H1 (cell line): Measurements from ENCODE around the gene ATP13A3. TPM values are rescaled to one million over a fixed set of nuclear protein-coding genes. Genes with fewer than 3 reads are reported as not detected.

Experiments
- CTCF ChIA-PET: fragments of 300-600 bp; sonication (Branson Sonifier 250); formaldehyde crosslinking; loops from one replicate; lab custom pipeline; 2021; ENCODE audit not compliant: partially characterized antibody; lab: Charles Lee
- POLR2A ChIA-PET: fragments of 300-600 bp; sonication (Branson Sonifier 250); formaldehyde crosslinking; loops from one replicate; lab custom pipeline; 2021; ENCODE audit warnings: inconsistent platforms; ENCODE audit not compliant: partially characterized antibody; lab: Charles Lee
- DNase-seq, 2 experiments: peaks; one replicate each; pipeline versions ENCODE4 v3.0.0 to v3.0.0-alpha.2; 2010 to 2022; ENCODE audit warnings: low spot score in 2 of 2, low read depth in 1 of 2, mixed read lengths in 1 of 2
- FAIRE-seq: peaks from 2 replicates; lab custom pipeline; 2011; peaks lifted over from hg19 to GRCh38; lab: Jason Lieb, UNC
- H2AFZ ChIP-seq: 2 replicates; pipeline ENCODE4 v1.8.1; 2012; ENCODE audit warnings: low read length, inconsistent platforms
- H2AK5ac ChIP-seq: 2 replicates; pipeline ENCODE4 v1.6.1; 2013; ENCODE audit warnings: low read depth, low read length
- H2BK120ac ChIP-seq: replicated peaks from 2 replicates; pipeline ENCODE3; 2013; ENCODE audit warnings: low read depth, low read length, inconsistent platforms
- H2BK12ac ChIP-seq: 2 replicates; pipeline ENCODE4 v1.6.1; 2013; ENCODE audit warnings: low read depth, low read length
- H2BK15ac ChIP-seq: 2 replicates; pipeline ENCODE4 v1.6.1; 2013; ENCODE audit warnings: low read length
- H2BK20ac ChIP-seq: 2 replicates; pipeline ENCODE4 v1.6.1; 2013; ENCODE audit warnings: low read length
- H2BK5ac ChIP-seq: 2 replicates; pipeline ENCODE4 v1.6.1; 2013; ENCODE audit warnings: low read depth, low read length
- H3K14ac ChIP-seq: 2 replicates; pipeline ENCODE4 v1.6.1; 2013; ENCODE audit warnings: inconsistent platforms; ENCODE audit not compliant: insufficient read length
- H3K18ac ChIP-seq: 2 replicates; pipeline ENCODE4 v1.6.1; 2013; ENCODE audit warnings: low read length; ENCODE audit errors: extremely low read depth
- H3K23ac ChIP-seq: 2 replicates; pipeline ENCODE4 v1.6.1; 2013; ENCODE audit warnings: inconsistent platforms; ENCODE audit not compliant: insufficient read length
- H3K23me2 ChIP-seq: 2 replicates; pipeline ENCODE4 v1.6.1; 2013; ENCODE audit warnings: low read depth, low read length
- H3K27ac ChIP-seq: 2 replicates; pipeline ENCODE4 v1.6.1; 2011; ENCODE audit warnings: low read depth, low read length, inconsistent platforms
- H3K27me3 ChIP-seq, 4 experiments: replicated peaks in 1 of 4; 1 replicate in 1 of 4; 2 replicates in 3 of 4; pipeline versions ENCODE4 v1.6.1 to v1.8.1; 2011 to 2013; ENCODE audit warnings: low read length in 3 of 4, mild to moderate bottlenecking in 3 of 4, inconsistent platforms in 2 of 4, mixed read lengths in 2 of 4, moderate library complexity in 1 of 4; ENCODE audit not compliant: control insufficient read depth in 3 of 4, insufficient read depth in 3 of 4; ENCODE audit errors: extremely low read depth in 1 of 4
- H3K36me3 ChIP-seq, 4 experiments: 2 replicates each; pipeline versions ENCODE4 v1.6.1 to v1.8.1; 2011 to 2013; ENCODE audit warnings: mild to moderate bottlenecking in 4 of 4, low read length in 3 of 4, moderate library complexity in 2 of 4, control low read depth in 1 of 4, inconsistent platforms in 1 of 4; ENCODE audit not compliant: insufficient read depth in 4 of 4, control insufficient read depth in 2 of 4
- H3K4ac ChIP-seq: replicated peaks from 2 replicates; pipeline ENCODE3; 2013; ENCODE audit warnings: low read length, low read depth, mixed read lengths, inconsistent platforms; ENCODE audit not compliant: insufficient read length
- H3K4me1 ChIP-seq, 4 experiments: replicated peaks in 1 of 4; 1 replicate in 1 of 4; 2 replicates in 3 of 4; pipeline versions ENCODE4 v1.6.1 to v1.8.1; 2011 to 2013; ENCODE audit warnings: low read length in 3 of 4, inconsistent platforms in 2 of 4, mixed read lengths in 1 of 4; ENCODE audit not compliant: insufficient read depth in 4 of 4, control insufficient read depth in 3 of 4
- H3K4me2 ChIP-seq, 2 experiments: 2 replicates each; pipeline versions ENCODE4 v1.6.1 to v1.8.1; 2011 to 2013; ENCODE audit warnings: low read depth in 2 of 2, low read length in 2 of 2, control low read depth in 1 of 2, inconsistent platforms in 1 of 2, mild to moderate bottlenecking in 1 of 2; ENCODE audit not compliant: insufficient read depth in 1 of 2
- H3K4me3 ChIP-seq, 4 experiments: fragments of 200-600, 300-600 bp in 1 of 4; sonication (generic), shearing (Covaris generic), sonication (Bioruptor Twin) in 1 of 4; 2 replicates each; pipeline versions ENCODE4 v1.5.1 to v1.8.1; 2011 to 2016; ENCODE audit warnings: low read length in 4 of 4, low read depth in 3 of 4, control low read depth in 2 of 4, inconsistent platforms in 2 of 4, mild to moderate bottlenecking in 2 of 4, mixed read lengths in 1 of 4, moderate library complexity in 1 of 4; ENCODE audit not compliant: insufficient read depth in 2 of 4; ENCODE audit errors: extremely low read depth in 1 of 4
- H3K56ac ChIP-seq: replicated peaks from 2 replicates; pipeline ENCODE3; 2013; ENCODE audit warnings: low read depth, mild to moderate bottlenecking, mixed read lengths, low read length, inconsistent platforms; ENCODE audit not compliant: insufficient read length
- H3K79me1 ChIP-seq: 2 replicates; pipeline ENCODE4 v1.6.1; 2013; ENCODE audit warnings: low read depth, low read length, control low read depth
- H3K79me2 ChIP-seq, 2 experiments: 2 replicates each; pipeline versions ENCODE4 v1.6.1 to v1.8.1; 2012 to 2013; ENCODE audit warnings: low read length in 2 of 2, mild to moderate bottlenecking in 2 of 2, inconsistent platforms in 1 of 2; ENCODE audit not compliant: insufficient read depth in 2 of 2, control insufficient read depth in 1 of 2
- H3K9ac ChIP-seq, 4 experiments: replicated peaks in 1 of 4; 1 replicate in 1 of 4; 2 replicates in 3 of 4; pipeline versions ENCODE4 v1.6.1 to v1.8.1; 2011 to 2013; ENCODE audit warnings: low read depth in 3 of 4, low read length in 3 of 4, control low read depth in 2 of 4, mild to moderate bottlenecking in 2 of 4, moderate library complexity in 2 of 4, inconsistent platforms in 1 of 4; ENCODE audit errors: extremely low read depth in 1 of 4
- H3K9me3 ChIP-seq, 2 experiments: 2 replicates each; pipeline versions ENCODE4 v1.6.1 to v1.8.1; 2012 to 2013; ENCODE audit warnings: mild to moderate bottlenecking in 2 of 2, moderate library complexity in 2 of 2, control low read depth in 1 of 2, inconsistent platforms in 1 of 2, low read depth in 1 of 2, low read length in 1 of 2, mixed read lengths in 1 of 2; ENCODE audit not compliant: insufficient read depth in 2 of 2
- H4K20me1 ChIP-seq, 2 experiments: replicated peaks in 1 of 2; 2 replicates each; pipeline versions ENCODE3 to v1.8.1; 2011 to 2013; ENCODE audit warnings: inconsistent platforms in 2 of 2, low read length in 2 of 2, mild to moderate bottlenecking in 1 of 2; ENCODE audit not compliant: insufficient read depth in 2 of 2, control insufficient read depth in 1 of 2
- H4K5ac ChIP-seq: 2 replicates; pipeline ENCODE4 v1.6.1; 2013; ENCODE audit warnings: low read length, low read depth, mixed read lengths, inconsistent platforms; ENCODE audit not compliant: insufficient read length
- H4K8ac ChIP-seq: 2 replicates; pipeline ENCODE4 v1.8.0; 2013; ENCODE audit warnings: mild to moderate bottlenecking, moderate library complexity, low read length, inconsistent platforms; ENCODE audit not compliant: insufficient read depth; ENCODE audit errors: extremely low read depth
- H4K91ac ChIP-seq: replicated peaks from 2 replicates; pipeline ENCODE3; 2013; ENCODE audit warnings: low read length, mixed read lengths, inconsistent platforms; ENCODE audit not compliant: insufficient read length
- BACH1 ChIP-seq: IDR thresholded peaks from 2 replicates; pipeline ENCODE4 v1.6.1; 2012; ENCODE audit warnings: low read length, improper control_type of control experiment
- JUND ChIP-seq: IDR thresholded peaks from 2 replicates; pipeline ENCODE4 v1.6.1; 2011; ENCODE audit warnings: mild to moderate bottlenecking, improper control_type of control experiment, low read length
- KDM4A ChIP-seq: IDR thresholded peaks from one replicate; pipeline ENCODE4 v1.7.1; 2012; ENCODE audit warnings: low read depth, mild to moderate bottlenecking, moderate library complexity, low read length, inconsistent platforms; ENCODE audit not compliant: severe bottlenecking
- MAX ChIP-seq: IDR thresholded peaks from 2 replicates; pipeline ENCODE4 v1.6.1; 2012; ENCODE audit warnings: inconsistent platforms
- NANOG ChIP-seq: IDR thresholded peaks from 2 replicates; pipeline ENCODE4 v1.6.1; 2011; ENCODE audit warnings: low read length, low read depth, mild to moderate bottlenecking, inconsistent platforms; ENCODE audit not compliant: insufficient read depth, poor library complexity, severe bottlenecking
- POLR2A ChIP-seq, 2 experiments: IDR thresholded peaks; 1 replicate in 1 of 2; 2 replicates in 1 of 2; pipeline ENCODE4 v1.6.1; 2011; ENCODE audit warnings: low read depth in 2 of 2, low read length in 2 of 2, mild to moderate bottlenecking in 2 of 2; ENCODE audit errors: control extremely low read depth in 1 of 2
- SIRT6 ChIP-seq: IDR thresholded peaks from one replicate; pipeline ENCODE4 v1.7.1; 2012; ENCODE audit warnings: low read length, inconsistent platforms
- SUZ12 ChIP-seq: fragments of 200-600 bp; sonication (generic); IDR thresholded peaks from 2 replicates; pipeline ENCODE4 v1.6.1; 2012; ENCODE audit warnings: mild to moderate bottlenecking, inconsistent platforms, low read length, moderate library complexity, mixed read lengths
- WGBS, 2 experiments: shearing (Covaris generic) in 1 of 2; methylation state at CpG; one replicate each; pipeline versions ENCODE4 v1.1.6 to v1.1.7; 2013 to 2015; ENCODE audit warnings: low lambda C conversion rate in 2 of 2, mixed read lengths in 2 of 2, inconsistent platforms in 1 of 2, low coverage in 1 of 2, missing lambda C conversion rate in 1 of 2; ENCODE audit not compliant: insufficient replicate concordance in 2 of 2, insufficient coverage in 1 of 2, insufficient read length in 1 of 2; ENCODE audit errors: extremely low coverage in 1 of 2, missing lambda C conversion rate in 1 of 2; 5-methylcytosine and 5-hydroxymethylcytosine counted together
- polyA plus RNA-seq, 7 experiments: library from polyadenylated mRNA; depleted of rRNA in 3 of 7; stranded (reverse) in 5 of 7; unstranded in 2 of 7; fragments of >200 nt in 5 of 7; fragments of 200-250 nt in 2 of 7; gene quantifications; 1 replicate in 5 of 7; 2 replicates in 1 of 7; 4 replicates in 1 of 7; pipeline versions ENCODE4 v1.2.1 to v1.2.3, GENCODE V29; 2011 to 2013; ENCODE audit warnings: missing spikeins in 2 of 7, mixed read lengths in 2 of 7
- total RNA-seq: library from RNA; stranded (reverse); fragmentation: NEBNext Ultra II Directional; extraction: Animal tissue kit (Norgen Biotek cat#: 25700); gene quantifications from 2 replicates; pipeline ENCODE4 v1.2.1, GENCODE V29; 2021

Gene ATP13A3
- total and polyA plus RNA-seq, 2 of the 8 experiments (the other 6 are each of a cell fraction or from before 2014, with no cell fraction given): 18.6 to 92.2 TPM

- Histone ChIP-seq H3K36me3 (peaks cover 0 to 4% (median 1%) of the 10 kb centered on the region in 4 experiments; a peak in 1 of 8 replicates), H2BK120ac (no peak overlapping the region), H4K8ac (peak overlapping the region; percentile 62; the same call in 1 of the 2 replicates), H2AFZ (no peak overlapping the region), H2BK5ac (no peak overlapping the region), H3K27me3 (peaks cover 0 to 6% (median 4%) of the 10 kb centered on the region in 4 experiments; a peak in 1 of 7 replicates), H3K9ac (peak overlapping the region; percentile 68 to 95 (median 75); a peak in 6 of 7 replicates), H3K14ac (no peak overlapping the region), H3K79me1 (no peaks in the 10 kb centered on the region), H3K4me1 (peaks cover 0 to 2% (median 0%) of the 10 kb centered on the region in 4 experiments; a peak in 2 of 7 replicates), H3K23ac (no peak overlapping the region), H2BK15ac (no peak overlapping the region), H2BK12ac (no peak overlapping the region), H2AK5ac (no peak overlapping the region), H3K79me2 (peaks cover 12 to 51% of the 10 kb centered on the region in 2 experiments), H3K9me3 (no peaks in the 10 kb centered on the region), H3K27ac (no peak overlapping the region), H4K5ac (no peak overlapping the region), H3K56ac (no peak overlapping the region), H3K23me2 (peaks cover 8% of the 10 kb centered on the region; the same call in 1 of the 2 replicates), H4K91ac (no peak overlapping the region), H3K4me2 (peak overlapping the region; percentile 71 to 99), H2BK20ac (no peak overlapping the region), H3K18ac (peak overlapping the region; percentile 32; the same call in 1 of the 2 replicates), H4K20me1 (peaks cover 0 to 9% of the 10 kb centered on the region in 2 experiments), H3K4ac (no peak overlapping the region), H3K4me3 (peak overlapping the region; percentile 75 to 92 (median 84))
- 3% methylated on average over 12 of the region's 42 CpGs; no CpG with 5 or more reads in 1 of the 2 experiments for WGBS, 2 experiments
- CTCF ChIA-PET: interaction anchor here (0.7 to 3.8 kb wide), 7 partner anchors 8 to 883 kb away, joined by 3 to 50 read pairs (median 3); no protein-coding TSS in a partner anchor
- POLR2A ChIA-PET: interaction anchor here (0.7 to 2.0 kb wide), 9 partner anchors 10 to 186 kb away, joined by 3 to 11 read pairs (median 4); partner anchors contain the start of gene LSG1
- TF ChIP-seq JUND (no peak), POLR2A (IDR thresholded peaks at IDR 0.05; ENCODE audit: control extremely low read depth in 1 of 2, low read depth in 2 of 2, low read length in 2 of 2) (0 out of 3 replicates have a peak, but pooled peaks of 1 of the 2 experiments have one; percentile 36), KDM4A (peak; percentile 30), SUZ12 (no peak), NANOG (no peak), BACH1 (peak; percentile 19; the same call in 1 of the 2 replicates), SIRT6 (no peak), MAX (0 out of 2 replicates have a peak, but pooled peaks have one; percentile 0)
- no peak for DNase-seq
- FAIRE-seq: no peak
Observed at GRCh38 chr3:194485881-194486539, 792 bp downstream of the ATP13A3 start.
